Mesenteric fat pad (tissue), 1 donor: Measurements from ENCODE around the gene DLGAP1. TPM values are rescaled to one million over a fixed set of nuclear protein-coding genes. Genes with fewer than 3 reads are reported as not detected.

Experiments used
- DNase-seq: peaks from one replicate; pipeline ENCODE4 v3.0.0-alpha.2; 2020; ENCODE audit warnings: low spot score
- total RNA-seq: library from RNA; stranded (reverse); fragmentation: NEBNext Ultra II Directional; extraction: Animal tissue kit (Norgen Biotek cat#: 25700); gene quantifications from one replicate; pipeline ENCODE4 v1.2.1, GENCODE V29; 2021
- donor health status: DM: yes; HTN: yes; CAD: no.

Gene DLGAP1
- total RNA-seq, 1 donor from 2014 or later: 4.2 TPM

- DNase-seq: no peak
Observed at GRCh38 chr18:3903337-3903736, 551.8 kb downstream of the DLGAP1 start.

GRCh38 chr18:3902676-3903075, 552.4 kb downstream of the DLGAP1 start:
- DNase-seq: no peak

- DNase-seq: no peak
Observed at GRCh38 chr18:3901811-3902210, 553.3 kb downstream of the DLGAP1 start.

GRCh38 chr18:3901042-3901441, 554.1 kb downstream of the DLGAP1 start:
- no peak for DNase-seq

GRCh38 chr18:3900327-3900726, 554.8 kb downstream of the DLGAP1 start:
- no peak for DNase-seq

GRCh38 chr18:3898861-3899613, 556.1 kb downstream of the DLGAP1 start:
- DNase-seq: no peak

- DNase-seq: no peak
Observed at GRCh38 chr18:3892152-3892551, 563.0 kb downstream of the DLGAP1 start.

- DNase-seq: no peak
Observed at GRCh38 chr18:3891245-3891644, 563.9 kb downstream of the DLGAP1 start.

- no peak for DNase-seq
Observed at GRCh38 chr18:3889803-3890202, 565.3 kb downstream of the DLGAP1 start.

GRCh38 chr18:3889121-3889520, 566.0 kb downstream of the DLGAP1 start:
- no peak for DNase-seq

- no peak for DNase-seq
Observed at GRCh38 chr18:3886575-3887322, 568.4 kb downstream of the DLGAP1 start.

GRCh38 chr18:3885209-3885792, 569.8 kb downstream of the DLGAP1 start:
- no peak for DNase-seq

GRCh38 chr18:3879836-3880120, 575.3 kb downstream of the DLGAP1 start:
- DNase-seq: no peak

GRCh38 chr18:3879114-3879835, 575.8 kb downstream of the DLGAP1 start:
- no peak for DNase-seq

GRCh38 chr18:3878401-3878800, 576.7 kb downstream of the DLGAP1 start:
- DNase-seq: no peak

GRCh38 chr18:3877678-3878077, 577.4 kb downstream of the DLGAP1 start:
- no peak for DNase-seq

- DNase-seq: no peak
Observed at GRCh38 chr18:3875961-3876360, 579.1 kb downstream of the DLGAP1 start.

GRCh38 chr18:3875376-3875775, 579.7 kb downstream of the DLGAP1 start:
- DNase-seq: no peak

GRCh38 chr18:3874581-3874980, 580.5 kb downstream of the DLGAP1 start:
- DNase-seq: no peak

GRCh38 chr18:3874125-3874524, 581.0 kb downstream of the DLGAP1 start:
- no peak for DNase-seq

GRCh38 chr18:3873698-3874097, 581.4 kb downstream of the DLGAP1 start:
- DNase-seq: no peak

- DNase-seq: no peak
Observed at GRCh38 chr18:3873211-3873610, 581.9 kb downstream of the DLGAP1 start.
